Body of pancreas (tissue), 4 donors: ENCODE results near the gene ASAH2. TPM values are rescaled to one million over a fixed set of nuclear protein-coding genes. Genes with fewer than 3 reads are reported as not detected.

Experiments
- ATAC-seq: fragments of 150-250 bp; one replicate; pipeline ENCODE4 v1.9.1; 2016
- DNase-seq, 4 donors: peaks; one replicate each; pipeline ENCODE4 v3.0.0-alpha.2; 2019
- H3K27ac ChIP-seq, 4 donors: fragments of 200-600 bp; sonication (generic); 1 replicate in 3 of 4; 2 replicates in 1 of 4; pipeline versions ENCODE4 v1.5.1 to v1.6.1; 2016 to 2019; ENCODE audit warnings: mild to moderate bottlenecking in 1 of 4, mixed read lengths in 1 of 4, moderate library complexity in 1 of 4
- H3K27me3 ChIP-seq, 2 donors: fragments of 200-600 bp; sonication (generic); one replicate each; pipeline ENCODE4 v1.6.0; 2016; ENCODE audit warnings: mild to moderate bottlenecking in 1 of 2
- H3K36me3 ChIP-seq, 2 donors: fragments of 200-600 bp; sonication (generic); replicated peaks in 1 of 2; 2 replicates each; pipeline ENCODE4 v1.5.1; 2016; ENCODE audit warnings: low read depth in 2 of 2; ENCODE audit not compliant: insufficient read depth in 1 of 2
- H3K4me1 ChIP-seq: fragments of 200-600 bp; sonication (generic); one replicate; pipeline ENCODE4 v1.6.0; 2016
- H3K4me3 ChIP-seq, 2 donors: fragments of 200-600 bp; sonication (generic); 1 replicate in 1 of 2; 2 replicates in 1 of 2; pipeline ENCODE4 v1.5.1; 2016 to 2019
- H3K9me3 ChIP-seq, 3 donors: fragments of 200-600 bp; sonication (generic); 1 replicate in 2 of 3; 2 replicates in 1 of 3; pipeline ENCODE4 v1.5.1; 2016
- POLR2A ChIP-seq, 3 donors: fragments of 450-650 bp; IDR thresholded peaks; one replicate each; pipeline ENCODE4 v1.6.1; 2016; ENCODE audit warnings: antibody characterized with exemption in 3 of 3, mild to moderate bottlenecking in 2 of 3
- WGBS, 2 donors: methylation state at CpG; one replicate each; pipeline ENCODE4 v1.1.5; 2017; 5-methylcytosine and 5-hydroxymethylcytosine counted together
- intact Hi-C: fragments of 100-400 bp; cut with DNase I; formaldehyde crosslinking; loops from one replicate; pipeline ENCODE4 v1.15.1; 2023
- total RNA-seq, 2 donors: library from RNA; depleted of rRNA; stranded (reverse); fragments of >200 nt; gene quantifications; one replicate each; pipeline ENCODE4 v1.1.0, GENCODE V29; 2016
- TF ChIP-seq, protein P1 (sequence below), 7 experiments: fragments of 450-650 bp in 4 of 7; fragments of 200-600 bp in 3 of 7; sonication (generic) in 3 of 7; IDR thresholded peaks; one replicate each; pipeline ENCODE4 v1.5.1; 2016 to 2019; ENCODE audit warnings: antibody characterized with exemption in 7 of 7

ASAH2 gene
- total RNA-seq: 1 to 10 TPM in 1 of 2 donors, under 1 TPM in 1; 0.33 to 1.0 TPM

DNA sequence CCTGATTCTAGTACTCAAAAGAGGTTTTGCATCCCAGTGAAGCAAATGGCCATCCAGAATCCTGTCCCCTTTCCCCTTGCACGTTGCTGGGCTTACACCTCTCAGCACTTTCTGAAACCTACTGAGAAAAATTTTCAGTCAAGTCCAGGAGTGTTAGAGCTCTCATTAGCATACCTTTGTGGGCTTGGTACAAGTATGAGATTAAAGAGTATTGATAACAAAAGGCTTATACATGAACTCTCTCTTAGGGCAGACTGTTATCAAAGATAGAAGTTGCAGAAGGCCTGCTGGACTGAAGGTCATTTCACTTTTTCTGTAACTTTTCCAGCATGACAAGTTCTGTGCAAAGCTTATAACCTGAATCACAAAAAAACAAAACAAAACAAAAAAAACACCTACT is at the start of gene ASAH2:
Gene ASAH2 (minus strand): TSS at position 123 of the 400 bp plus-strand sequence. CDS start 2,906 bp downstream, outside the sequence.
- H3K4me3 ChIP-seq: no peak within 1 kb of the TSS
- no peaks in the 10 kb centered on the region for H3K9me3 ChIP-seq
- no peak within 1 kb of the TSS for H3K27ac ChIP-seq
- no peaks in the 10 kb centered on the region for H3K36me3 ChIP-seq
- H3K27me3 ChIP-seq: no peaks in the 10 kb centered on the region
- DNase-seq (no peak), ATAC-seq (no peak)
- TF ChIP-seq, protein P1, sequence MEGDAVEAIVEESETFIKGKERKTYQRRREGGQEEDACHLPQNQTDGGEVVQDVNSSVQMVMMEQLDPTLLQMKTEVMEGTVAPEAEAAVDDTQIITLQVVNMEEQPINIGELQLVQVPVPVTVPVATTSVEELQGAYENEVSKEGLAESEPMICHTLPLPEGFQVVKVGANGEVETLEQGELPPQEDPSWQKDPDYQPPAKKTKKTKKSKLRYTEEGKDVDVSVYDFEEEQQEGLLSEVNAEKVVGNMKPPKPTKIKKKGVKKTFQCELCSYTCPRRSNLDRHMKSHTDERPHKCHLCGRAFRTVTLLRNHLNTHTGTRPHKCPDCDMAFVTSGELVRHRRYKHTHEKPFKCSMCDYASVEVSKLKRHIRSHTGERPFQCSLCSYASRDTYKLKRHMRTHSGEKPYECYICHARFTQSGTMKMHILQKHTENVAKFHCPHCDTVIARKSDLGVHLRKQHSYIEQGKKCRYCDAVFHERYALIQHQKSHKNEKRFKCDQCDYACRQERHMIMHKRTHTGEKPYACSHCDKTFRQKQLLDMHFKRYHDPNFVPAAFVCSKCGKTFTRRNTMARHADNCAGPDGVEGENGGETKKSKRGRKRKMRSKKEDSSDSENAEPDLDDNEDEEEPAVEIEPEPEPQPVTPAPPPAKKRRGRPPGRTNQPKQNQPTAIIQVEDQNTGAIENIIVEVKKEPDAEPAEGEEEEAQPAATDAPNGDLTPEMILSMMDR (IDR thresholded peaks at IDR 0.05): no peak
- no peak for TF ChIP-seq POLR2A (IDR thresholded peaks at IDR 0.05)
- intact Hi-C loops: no loop called here
- peaks cover 21% of the 10 kb centered on the region for H3K4me1 ChIP-seq
- WGBS, 2 donors: 14 to 19% methylated on average over 1 of the region's 1 CpG

DNA sequence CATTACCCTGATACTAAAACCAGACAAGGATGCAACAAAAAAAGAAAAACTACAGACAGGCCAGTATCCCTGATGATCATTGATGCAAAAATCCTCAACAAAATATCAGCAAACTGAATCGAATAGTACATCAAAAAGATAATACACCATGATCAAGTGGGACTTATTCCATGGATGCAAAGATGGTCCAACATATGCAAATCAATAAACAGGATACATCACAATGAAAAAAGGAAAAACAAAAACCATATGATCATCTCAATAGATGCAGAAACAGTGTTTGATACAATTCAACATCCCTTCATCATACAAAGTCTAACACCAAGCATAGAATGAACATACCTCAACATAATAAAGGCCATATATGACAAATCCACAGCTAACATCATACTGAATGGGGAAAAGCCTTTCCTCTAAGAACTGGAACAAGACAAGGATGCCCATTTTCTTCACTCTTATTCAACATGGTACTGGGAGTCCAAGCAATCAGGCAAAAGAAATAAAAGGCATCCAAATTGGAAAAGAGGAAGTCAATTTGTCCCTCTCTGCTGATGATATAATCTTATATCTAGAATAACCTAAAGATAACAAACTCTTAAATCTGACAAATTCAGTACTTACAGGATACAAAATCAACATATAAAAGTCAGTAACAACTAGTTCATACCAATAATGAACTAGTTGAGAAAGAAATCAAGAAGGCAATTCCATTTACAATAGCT is 48.8 kb upstream of the ASAH2 start:
- no peaks in the 10 kb centered on the region for H3K36me3 ChIP-seq
- no peaks in the 10 kb centered on the region for H3K27me3 ChIP-seq
- H3K27ac ChIP-seq: no peak overlapping the region
- ATAC-seq (no peak), DNase-seq (no peak)
- no peaks in the 10 kb centered on the region for H3K4me1 ChIP-seq
- TF ChIP-seq, protein P1 (IDR thresholded peaks at IDR 0.05): no peak
- no peak for TF ChIP-seq POLR2A (IDR thresholded peaks at IDR 0.05)
- H3K9me3 ChIP-seq: no peaks in the 10 kb centered on the region
- WGBS, 2 donors: 94 to 96% methylated on average over 1 of the region's 1 CpG
- no peak overlapping the region for H3K4me3 ChIP-seq
- intact Hi-C loops: no loop called here

DNA sequence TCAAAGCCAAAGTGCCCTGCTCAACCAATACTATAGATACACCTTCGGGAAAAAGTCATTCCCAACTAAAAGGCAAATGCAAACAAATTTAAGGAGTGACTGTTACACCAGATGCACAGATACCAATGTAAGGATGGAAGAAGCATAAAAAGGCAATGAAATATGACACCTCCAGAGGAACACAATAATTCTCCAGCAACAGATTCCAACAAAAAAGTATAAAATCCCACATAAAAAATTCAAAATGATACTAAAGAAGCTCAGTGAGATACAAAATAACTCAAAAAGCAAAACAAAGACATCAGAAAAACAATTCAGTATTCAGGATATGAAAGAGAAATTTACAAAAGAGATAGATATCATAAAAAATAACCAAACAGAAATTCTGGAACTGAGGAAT is 44.1 kb upstream of the ASAH2 start:
- TF ChIP-seq POLR2A (IDR thresholded peaks at IDR 0.05): no peak
- TF ChIP-seq, protein P1 (IDR thresholded peaks at IDR 0.05): no peak
- Histone ChIP-seq H3K27ac (no peak overlapping the region), H3K36me3 (no peaks in the 10 kb centered on the region), H3K9me3 (no peaks in the 10 kb centered on the region), H3K4me1 (no peaks in the 10 kb centered on the region), H3K27me3 (no peaks in the 10 kb centered on the region), H3K4me3 (no peak overlapping the region)
- DNase-seq (no peak), ATAC-seq (no peak)
- intact Hi-C loops: no loop called here
- WGBS, 2 donors: 83 to 92% methylated on average over 1 of the region's 1 CpG

DNA sequence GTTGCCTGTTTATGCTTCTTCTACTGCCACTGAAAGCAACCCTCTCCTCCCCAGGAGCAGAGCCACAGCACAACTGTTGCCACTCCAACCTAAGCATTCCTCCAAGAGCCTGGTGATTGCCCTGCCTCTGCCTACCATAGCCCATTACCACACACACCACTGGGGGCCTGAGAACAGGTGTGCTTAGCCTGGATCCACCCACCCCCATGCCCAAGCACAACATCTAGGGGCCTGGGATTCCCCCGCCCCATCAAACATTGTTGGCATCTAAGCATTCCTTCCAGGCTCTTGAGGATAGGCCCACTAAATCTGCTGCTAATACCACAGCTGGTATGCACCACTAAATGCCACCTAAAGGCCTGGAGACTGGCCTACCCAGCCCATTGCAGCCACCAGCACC is 43.3 kb upstream of the ASAH2 start:
- 100% methylated on average over 1 of the region's 1 CpG; no CpG with 5 or more reads in 1 of the 2 donors for WGBS, 2 donors
- intact Hi-C loops: no loop called here

More for the DNA sequence above, 43.3 kb upstream of the ASAH2 start:
- no peak overlapping the region for H3K27ac ChIP-seq
- no peaks in the 10 kb centered on the region for H3K36me3 ChIP-seq
- no peaks in the 10 kb centered on the region for H3K4me1 ChIP-seq
- DNase-seq: no peak
- H3K4me3 ChIP-seq: no peak overlapping the region
- TF ChIP-seq, protein P1 (IDR thresholded peaks at IDR 0.05): no peak
- no peak for TF ChIP-seq POLR2A (IDR thresholded peaks at IDR 0.05)
- no peaks in the 10 kb centered on the region for H3K9me3 ChIP-seq
- no peak for ATAC-seq
- H3K27me3 ChIP-seq: no peaks in the 10 kb centered on the region
